LNCAP (cell line): ENCODE results near the gene DCHS1.

Source experiments
- CTCF ChIP-seq: fragments of 450-650 bp; IDR thresholded peaks from 2 replicates; pipeline ENCODE4 v1.5.1; 2017; ENCODE audit warnings: mild to moderate bottlenecking

DCHS1 gene

GRCh38 chr11:6687876-6688275, 32.3 kb upstream of the DCHS1 start:
- no peak for TF ChIP-seq CTCF

GRCh38 chr11:6686006-6686405, 30.4 kb upstream of the DCHS1 start:
- TF ChIP-seq CTCF, result no peak

- TF ChIP-seq CTCF, result peak; percentile 86
Measured at GRCh38 chr11:6682936-6683861, 27.6 kb upstream of the DCHS1 start, which contains the start of gene MRPL17. Gene MRPL17 (minus strand): TSS chr11:6683340. CDS start chr11:6683296, 44 bp downstream.

GRCh38 chr11:6682591-6682935, 27.0 kb upstream of the DCHS1 start:
- TF ChIP-seq CTCF, result no peak

GRCh38 chr11:6681949-6682348, 26.3 kb upstream of the DCHS1 start:
- no peak for TF ChIP-seq CTCF

- no peak for TF ChIP-seq CTCF
Measured at GRCh38 chr11:6681505-6681904, 25.9 kb upstream of the DCHS1 start.

GRCh38 chr11:6677018-6677417, 21.4 kb upstream of the DCHS1 start:
- no peak for TF ChIP-seq CTCF
